PC-9 (cell line): Measurements from ENCODE around the gene PCDHGC5. TPM values are rescaled to one million over a fixed set of nuclear protein-coding genes. Genes with fewer than 3 reads are reported as not detected.

Experiments used
- BruUV-seq: library from RNA; stranded (reverse); fragments of 400-500 nt; replicated peaks from 2 replicates; lab custom pipeline; 2021; lab: Mats Ljungman, UMichigan
- CTCF ChIA-PET: fragments of 300-600 bp; sonication (Branson Sonifier 250); formaldehyde crosslinking; loops from one replicate; lab custom pipeline; 2022; ENCODE audit warnings: antibody characterized with exemption; lab: Charles Lee
- POLR2A ChIA-PET: fragments of 300-600 bp; sonication (Branson Sonifier 250); formaldehyde crosslinking; loops from one replicate; lab custom pipeline; 2022; ENCODE audit warnings: antibody characterized with exemption; ENCODE audit not compliant: unreplicated experiment; lab: Charles Lee
- DNase-seq, 2 experiments: peaks; one replicate each; pipeline versions ENCODE4 v3.0.0 to v3.0.0-alpha.2; 2015 to 2022; ENCODE audit warnings: mixed read lengths in 1 of 2
- H2AFZ ChIP-seq: fragments of 200-600 bp; sonication (generic); 2 replicates; pipeline ENCODE4 v1.8.1; 2017; ENCODE audit warnings: antibody characterized with exemption
- H3F3A ChIP-seq: fragments of 200-600 bp; sonication (generic); 2 replicates; pipeline ENCODE4 v1.8.1; 2017; ENCODE audit warnings: antibody characterized with exemption, mild to moderate bottlenecking, low read depth; ENCODE audit not compliant: insufficient read depth
- H3K27ac ChIP-seq: fragments of 200-600 bp; sonication (generic); 2 replicates; pipeline ENCODE4 v1.6.1; 2016; ENCODE audit warnings: mixed run types
- H3K27me3 ChIP-seq: fragments of 200-600 bp; sonication (generic); 2 replicates; pipeline ENCODE4 v1.6.1; 2016; ENCODE audit warnings: low read depth, mixed run types; ENCODE audit not compliant: insufficient read depth
- H3K36me3 ChIP-seq: fragments of 200-600 bp; sonication (generic); 2 replicates; pipeline ENCODE4 v1.6.1; 2016; ENCODE audit warnings: low read depth, mixed run types
- H3K4me1 ChIP-seq: fragments of 200-600 bp; sonication (generic); replicated peaks from 2 replicates; pipeline ENCODE4 v1.6.1; 2016; ENCODE audit warnings: mixed run types; ENCODE audit not compliant: insufficient read depth
- H3K4me2 ChIP-seq: fragments of 200-600 bp; sonication (generic); 2 replicates; pipeline ENCODE4 v1.6.1; 2017; ENCODE audit warnings: mixed run types
- H3K4me3 ChIP-seq: fragments of 200-600 bp; sonication (generic); 2 replicates; pipeline ENCODE4 v1.6.1; 2016; ENCODE audit warnings: mixed run types
- H3K79me2 ChIP-seq: fragments of 200-600 bp; sonication (generic); 2 replicates; pipeline ENCODE4 v1.6.1; 2017; ENCODE audit warnings: low read depth, mixed run types
- H3K9me2 ChIP-seq: fragments of 200-600 bp; sonication (generic); 2 replicates; pipeline ENCODE4 v1.8.1; 2017; ENCODE audit warnings: mild to moderate bottlenecking; ENCODE audit not compliant: insufficient read depth
- H3K9me3 ChIP-seq: fragments of 200-600 bp; sonication (generic); 2 replicates; pipeline ENCODE4 v1.8.1; 2016; ENCODE audit warnings: low read depth; ENCODE audit not compliant: insufficient read depth
- H4K20me1 ChIP-seq: fragments of 200-600 bp; sonication (generic); 2 replicates; pipeline ENCODE4 v1.8.1; 2017; ENCODE audit not compliant: insufficient read depth
- EZH2 ChIP-seq: fragments of 200-600 bp; sonication (generic); IDR thresholded peaks from 2 replicates; pipeline ENCODE4 v1.8.0; 2017; ENCODE audit warnings: antibody characterized with exemption, low read depth
- intact Hi-C: fragments of 100-400 bp; cut with micrococcal nuclease; formaldehyde crosslinking; loops from one replicate; pipeline ENCODE4 v1.10.0; 2022; ENCODE audit not compliant: unreplicated experiment
- total RNA-seq: library from RNA; stranded (reverse); gene quantifications from 2 replicates; pipeline ENCODE4 v1.2.3, GENCODE V29; 2021
- TF ChIP-seq, protein P1 (sequence below): fragments of 200-600 bp; sonication (generic); conservative IDR thresholded peaks from 2 replicates; pipeline ENCODE4 v1.6.1; 2017; ENCODE audit warnings: mixed run types, antibody characterized with exemption, mild to moderate bottlenecking, moderate library complexity

The PCDHGC5 gene
- total RNA-seq, 1 experiment from 2014 or later, result not detected

DNA sequence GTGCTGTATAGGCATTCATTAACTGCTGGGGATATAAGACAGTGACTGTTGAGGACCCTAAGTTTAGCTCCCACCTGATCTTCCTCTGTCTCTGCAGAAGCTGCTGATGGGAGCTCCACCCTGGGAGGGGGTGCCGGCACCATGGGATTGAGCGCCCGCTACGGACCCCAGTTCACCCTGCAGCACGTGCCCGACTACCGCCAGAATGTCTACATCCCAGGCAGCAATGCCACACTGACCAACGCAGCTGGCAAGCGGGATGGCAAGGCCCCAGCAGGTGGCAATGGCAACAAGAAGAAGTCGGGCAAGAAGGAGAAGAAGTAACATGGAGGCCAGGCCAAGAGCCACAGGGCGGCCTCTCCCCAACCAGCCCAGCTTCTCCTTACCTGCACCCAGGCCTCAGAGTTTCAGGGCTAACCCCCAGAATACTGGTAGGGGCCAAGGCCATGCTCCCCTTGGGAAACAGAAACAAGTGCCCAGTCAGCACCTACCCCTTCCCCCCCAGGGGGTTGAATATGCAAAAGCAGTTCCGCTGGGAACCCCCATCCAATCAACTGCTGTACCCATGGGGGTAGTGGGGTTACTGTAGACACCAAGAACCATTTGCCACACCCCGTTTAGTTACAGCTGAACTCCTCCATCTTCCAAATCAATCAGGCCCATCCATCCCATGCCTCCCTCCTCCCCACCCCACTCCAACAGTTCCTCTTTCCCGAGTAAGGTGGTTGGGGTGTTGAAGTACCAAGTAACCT is 22.1 kb downstream of the PCDHGC5 start:
- Histone ChIP-seq H3K79me2 (no peaks in the 10 kb centered on the region), H3K36me3 (no peaks in the 10 kb centered on the region; the same call in 1 of the 2 replicates), H3K27me3 (no peaks in the 10 kb centered on the region), H3K27ac (no peak overlapping the region), H3K9me2 (no peaks in the 10 kb centered on the region), H2AFZ (no peak overlapping the region), H3K4me3 (no peak overlapping the region), H3F3A (peaks cover 28% of the 10 kb centered on the region; the same call in 1 of the 2 replicates), H4K20me1 (no peaks in the 10 kb centered on the region), H3K4me1 (peaks cover 24% of the 10 kb centered on the region), H3K9me3 (no peaks in the 10 kb centered on the region), H3K4me2 (no peak overlapping the region)
- POLR2A ChIA-PET, result no interaction called here
- CTCF ChIA-PET, result no interaction called here
- TF ChIP-seq, protein P1, sequence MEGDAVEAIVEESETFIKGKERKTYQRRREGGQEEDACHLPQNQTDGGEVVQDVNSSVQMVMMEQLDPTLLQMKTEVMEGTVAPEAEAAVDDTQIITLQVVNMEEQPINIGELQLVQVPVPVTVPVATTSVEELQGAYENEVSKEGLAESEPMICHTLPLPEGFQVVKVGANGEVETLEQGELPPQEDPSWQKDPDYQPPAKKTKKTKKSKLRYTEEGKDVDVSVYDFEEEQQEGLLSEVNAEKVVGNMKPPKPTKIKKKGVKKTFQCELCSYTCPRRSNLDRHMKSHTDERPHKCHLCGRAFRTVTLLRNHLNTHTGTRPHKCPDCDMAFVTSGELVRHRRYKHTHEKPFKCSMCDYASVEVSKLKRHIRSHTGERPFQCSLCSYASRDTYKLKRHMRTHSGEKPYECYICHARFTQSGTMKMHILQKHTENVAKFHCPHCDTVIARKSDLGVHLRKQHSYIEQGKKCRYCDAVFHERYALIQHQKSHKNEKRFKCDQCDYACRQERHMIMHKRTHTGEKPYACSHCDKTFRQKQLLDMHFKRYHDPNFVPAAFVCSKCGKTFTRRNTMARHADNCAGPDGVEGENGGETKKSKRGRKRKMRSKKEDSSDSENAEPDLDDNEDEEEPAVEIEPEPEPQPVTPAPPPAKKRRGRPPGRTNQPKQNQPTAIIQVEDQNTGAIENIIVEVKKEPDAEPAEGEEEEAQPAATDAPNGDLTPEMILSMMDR, result no peak
- TF ChIP-seq EZH2, result no peak
- no TSS peak for BruUV-seq
- intact Hi-C loops, result no loop called here
- no peak for DNase-seq

DNA sequence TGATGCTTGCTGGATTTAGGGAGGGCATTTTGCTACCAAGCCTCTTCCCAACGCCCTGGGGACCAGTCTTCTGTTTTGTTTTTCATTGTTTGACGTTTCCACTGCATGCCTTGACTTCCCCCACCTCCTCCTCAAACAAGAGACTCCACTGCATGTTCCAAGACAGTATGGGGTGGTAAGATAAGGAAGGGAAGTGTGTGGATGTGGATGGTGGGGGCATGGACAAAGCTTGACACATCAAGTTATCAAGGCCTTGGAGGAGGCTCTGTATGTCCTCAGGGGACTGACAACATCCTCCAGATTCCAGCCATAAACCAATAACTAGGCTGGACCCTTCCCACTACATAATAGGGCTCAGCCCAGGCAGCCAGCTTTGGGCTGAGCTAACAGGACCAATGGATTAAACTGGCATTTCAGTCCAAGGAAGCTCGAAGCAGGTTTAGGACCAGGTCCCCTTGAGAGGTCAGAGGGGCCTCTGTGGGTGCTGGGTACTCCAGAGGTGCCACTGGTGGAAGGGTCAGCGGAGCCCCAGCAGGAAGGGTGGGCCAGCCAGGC is 23.0 kb downstream of the PCDHGC5 start:
- Histone ChIP-seq H3K9me3 (no peaks in the 10 kb centered on the region), H3K27me3 (no peaks in the 10 kb centered on the region), H3K36me3 (peaks cover 2% of the 10 kb centered on the region; the same call in 1 of the 2 replicates), H4K20me1 (no peaks in the 10 kb centered on the region), H3K4me2 (no peak overlapping the region), H2AFZ (no peak overlapping the region), H3K4me3 (no peak overlapping the region), H3K9me2 (no peaks in the 10 kb centered on the region), H3K4me1 (peaks cover 24% of the 10 kb centered on the region), H3K79me2 (no peaks in the 10 kb centered on the region), H3K27ac (no peak overlapping the region), H3F3A (peaks cover 28% of the 10 kb centered on the region; the same call in 1 of the 2 replicates)
- CTCF ChIA-PET, result no interaction called here
- intact Hi-C loops, result no loop called here
- POLR2A ChIA-PET, result no interaction called here
- no TSS peak for BruUV-seq
- TF ChIP-seq EZH2, result no peak
- TF ChIP-seq, protein P1, result no peak
- DNase-seq, result no peak

DNA sequence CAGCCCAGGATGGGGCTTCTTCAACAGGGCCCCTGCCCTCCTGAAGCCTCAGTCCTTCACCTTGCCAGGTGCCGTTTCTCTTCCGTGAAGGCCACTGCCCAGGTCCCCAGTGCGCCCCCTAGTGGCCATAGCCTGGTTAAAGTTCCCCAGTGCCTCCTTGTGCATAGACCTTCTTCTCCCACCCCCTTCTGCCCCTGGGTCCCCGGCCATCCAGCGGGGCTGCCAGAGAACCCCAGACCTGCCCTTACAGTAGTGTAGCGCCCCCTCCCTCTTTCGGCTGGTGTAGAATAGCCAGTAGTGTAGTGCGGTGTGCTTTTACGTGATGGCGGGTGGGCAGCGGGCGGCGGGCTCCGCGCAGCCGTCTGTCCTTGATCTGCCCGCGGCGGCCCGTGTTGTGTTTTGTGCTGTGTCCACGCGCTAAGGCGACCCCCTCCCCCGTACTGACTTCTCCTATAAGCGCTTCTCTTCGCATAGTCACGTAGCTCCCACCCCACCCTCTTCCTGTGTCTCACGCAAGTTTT is 23.6 kb downstream of the PCDHGC5 start:
- no TSS peak for BruUV-seq
- intact Hi-C loops, result no loop called here
- CTCF ChIA-PET, result interaction anchor here (0.7 kb wide), 1 partner anchor 12 kb away, joined by 3 read pairs; no protein-coding TSS in a partner anchor

More for the DNA sequence above, 23.6 kb downstream of the PCDHGC5 start:
- Histone ChIP-seq H3K4me2 (no peak overlapping the region), H3K27ac (no peak overlapping the region), H3K4me1 (peaks cover 24% of the 10 kb centered on the region), H3K27me3 (no peaks in the 10 kb centered on the region), H3K4me3 (no peak overlapping the region), H3K9me2 (no peaks in the 10 kb centered on the region), H3K79me2 (no peaks in the 10 kb centered on the region), H2AFZ (no peak overlapping the region), H3F3A (peaks cover 28% of the 10 kb centered on the region; the same call in 1 of the 2 replicates), H3K9me3 (no peaks in the 10 kb centered on the region), H3K36me3 (peaks cover 8% of the 10 kb centered on the region; the same call in 1 of the 2 replicates), H4K20me1 (no peaks in the 10 kb centered on the region)
- DNase-seq, result peak in 1 of 2 experiments; percentile 20
- TF ChIP-seq, protein P1, result peak; percentile 74
- no peak for TF ChIP-seq EZH2
- POLR2A ChIA-PET, result no interaction called here
